HCT116 (cell line): Measurements from ENCODE around the gene M1AP. TPM values are rescaled to one million over a fixed set of nuclear protein-coding genes. Genes with fewer than 3 reads are reported as not detected.

Experiments used
- ATAC-seq: fragments of 200-7000 bp; cut with Tn5 transposase; 2 replicates; pipeline ENCODE4 v1.9.1; 2020; ENCODE audit warnings: mild to moderate bottlenecking, moderate library complexity
- BruUV-seq: library from RNA; stranded (reverse); fragments of 400-500 nt; replicated peaks from 2 replicates; lab custom pipeline; 2021; lab: Mats Ljungman, UMichigan
- CTCF ChIA-PET: fragments of 300-600 bp; sonication (Branson Sonifier 250); formaldehyde crosslinking; loops from one replicate; lab custom pipeline; 2021; ENCODE audit warnings: antibody characterized with exemption; lab: Charles Lee
- POLR2A ChIA-PET: fragments of 300-600, 350-600 bp; sonication (Branson Sonifier 250); formaldehyde crosslinking; loops from one replicate; lab custom pipeline; 2021; ENCODE audit warnings: antibody characterized with exemption; lab: Charles Lee
- RAD21 ChIA-PET, 2 experiments: fragments of 300-600 bp; sonication (Branson Sonifier 250); formaldehyde crosslinking; loops; one replicate each; lab custom pipeline; 2023; ENCODE audit warnings: low total read pairs in 2 of 2; ENCODE audit not compliant: uncharacterized antibody in 2 of 2, unreplicated experiment in 2 of 2, low non-redundant PET in 1 of 2; lab: Charles Lee
- DNase-seq: peaks from one replicate; pipeline ENCODE4 v3.0.0-alpha.2; 2010; ENCODE audit warnings: low read depth, low spot score
- H2AFZ ChIP-seq: fragments of 200-600 bp; shearing (Covaris generic), sonication (generic); 2 replicates; pipeline ENCODE4 v1.6.1; 2017; ENCODE audit warnings: low read depth, mixed run types, mixed read lengths, antibody characterized with exemption, low read length; ENCODE audit not compliant: poor library complexity, severe bottlenecking
- H3K27ac ChIP-seq: 2 replicates; pipeline ENCODE4 v1.5.1; 2012; ENCODE audit warnings: low read depth, low read length
- H3K27me3 ChIP-seq: fragments of 200-600 bp; sonication (generic); 2 replicates; pipeline ENCODE4 v1.6.1; 2016; ENCODE audit warnings: mixed run types, low read length, mixed read lengths; ENCODE audit not compliant: insufficient read depth
- H3K36me3 ChIP-seq, 2 experiments: fragments of 200-500 bp in 1 of 2; fragments of 200-600 bp in 1 of 2; sonication (Bioruptor generic) in 1 of 2; sonication (generic) in 1 of 2; 2 replicates each; pipeline versions ENCODE4 v1.5.1 to v1.6.1; 2014 to 2016; ENCODE audit warnings: low read length in 2 of 2, inconsistent platforms in 1 of 2, mixed read lengths in 1 of 2, mixed run types in 1 of 2; ENCODE audit not compliant: insufficient read depth in 2 of 2, control insufficient read depth in 1 of 2
- H3K4me1 ChIP-seq, 2 experiments: fragments of 200-600 bp in 1 of 2; sonication (generic) in 1 of 2; 2 replicates each; pipeline versions ENCODE4 v1.5.1 to v1.6.1; 2012 to 2017; ENCODE audit warnings: low read length in 2 of 2, inconsistent platforms in 1 of 2, mild to moderate bottlenecking in 1 of 2, mixed read lengths in 1 of 2, mixed run types in 1 of 2, moderate library complexity in 1 of 2; ENCODE audit not compliant: insufficient read depth in 2 of 2, control insufficient read depth in 1 of 2
- H3K4me2 ChIP-seq: fragments of 200-600 bp; sonication (generic); 2 replicates; pipeline ENCODE4 v1.6.1; 2017; ENCODE audit warnings: mixed run types, low read length, mixed read lengths
- H3K4me3 ChIP-seq, 2 experiments: fragments of 200-600 bp in 1 of 2; sonication (generic) in 1 of 2; replicated peaks in 1 of 2; 2 replicates each; pipeline ENCODE4 v1.5.1; 2011 to 2016; ENCODE audit warnings: low read length in 2 of 2, control low read depth in 1 of 2, low read depth in 1 of 2, mild to moderate bottlenecking in 1 of 2, mixed read lengths in 1 of 2, mixed run types in 1 of 2
- H3K79me2 ChIP-seq: fragments of 200-600 bp; sonication (generic); 2 replicates; pipeline ENCODE4 v1.6.1; 2017; ENCODE audit warnings: mild to moderate bottlenecking, mixed run types, low read length, moderate library complexity, mixed read lengths; ENCODE audit not compliant: insufficient read depth
- H3K9ac ChIP-seq: fragments of 200-600 bp; sonication (generic); 2 replicates; pipeline ENCODE4 v1.6.1; 2016; ENCODE audit warnings: low read length, mixed read lengths
- H3K9me2 ChIP-seq: fragments of 200-600 bp; sonication (generic), shearing (Covaris generic); 2 replicates; pipeline ENCODE4 v1.6.1; 2017; ENCODE audit warnings: mixed run types, mild to moderate bottlenecking, moderate library complexity; ENCODE audit not compliant: insufficient read depth
- H3K9me3 ChIP-seq, 2 experiments: fragments of 200-500 bp in 1 of 2; fragments of 200-600 bp in 1 of 2; sonication (Bioruptor generic) in 1 of 2; sonication (generic) in 1 of 2; 2 replicates each; pipeline ENCODE4 v1.6.1; 2014 to 2017; ENCODE audit warnings: low read length in 2 of 2, mixed read lengths in 2 of 2, inconsistent platforms in 1 of 2, low read depth in 1 of 2, mild to moderate bottlenecking in 1 of 2, mixed run types in 1 of 2, moderate library complexity in 1 of 2; ENCODE audit not compliant: control insufficient read depth in 1 of 2, insufficient read depth in 1 of 2
- H4K20me1 ChIP-seq: fragments of 200-600 bp; sonication (generic), shearing (Covaris generic); 2 replicates; pipeline ENCODE4 v1.6.1; 2017; ENCODE audit warnings: mixed run types, mild to moderate bottlenecking, moderate library complexity; ENCODE audit not compliant: insufficient read depth
- CBX3 ChIP-seq: IDR thresholded peaks from 2 replicates; pipeline ENCODE4 v1.6.1; 2012; ENCODE audit warnings: low read depth
- CEBPB ChIP-seq: IDR thresholded peaks from 2 replicates; pipeline ENCODE4 v1.6.1; 2012; ENCODE audit warnings: low read depth
- EGR1 ChIP-seq: IDR thresholded peaks from 2 replicates; pipeline ENCODE4 v1.6.1; 2012; ENCODE audit warnings: low read depth
- EZH2phosphoT487 ChIP-seq: fragments of 200-600 bp; IDR thresholded peaks from 2 replicates; pipeline ENCODE4 v1.6.1; 2018; ENCODE audit warnings: antibody characterized with exemption, borderline replicate concordance
- FOSL1 ChIP-seq: IDR thresholded peaks from 2 replicates; pipeline ENCODE4 v1.6.1; 2012; ENCODE audit warnings: low read depth
- JUND ChIP-seq: IDR thresholded peaks from 2 replicates; pipeline ENCODE4 v1.6.1; 2012
- POLR2A ChIP-seq: IDR thresholded peaks from 2 replicates; pipeline ENCODE4 v1.7.0; 2011; ENCODE audit warnings: borderline replicate concordance; ENCODE audit not compliant: insufficient read depth, insufficient read length; ENCODE audit errors: extremely low read depth
- POLR2AphosphoS5 ChIP-seq: IDR thresholded peaks from 2 replicates; pipeline ENCODE4 v1.6.1; 2011; ENCODE audit warnings: mild to moderate bottlenecking, low read depth, low read length, moderate library complexity
- SIN3A ChIP-seq: IDR thresholded peaks from 2 replicates; pipeline ENCODE4 v1.6.1; 2012; ENCODE audit warnings: low read depth
- SP1 ChIP-seq: IDR thresholded peaks from 2 replicates; pipeline ENCODE4 v1.6.1; 2012; ENCODE audit warnings: low read depth
- SRF ChIP-seq: IDR thresholded peaks from 2 replicates; pipeline ENCODE4 v1.6.1; 2012; ENCODE audit warnings: low read depth
- TCF7L2 ChIP-seq: IDR thresholded peaks from 2 replicates; pipeline ENCODE4 v1.7.0; 2011; ENCODE audit warnings: borderline replicate concordance, inconsistent platforms; ENCODE audit not compliant: insufficient read depth, insufficient read length; ENCODE audit errors: extremely low read depth
- YY1 ChIP-seq: IDR thresholded peaks from 2 replicates; pipeline ENCODE4 v1.6.1; 2011; ENCODE audit warnings: low read length, low read depth, moderate library complexity, mild to moderate bottlenecking; ENCODE audit not compliant: insufficient replicate concordance; ENCODE audit errors: extremely low read depth
- ZBTB33 ChIP-seq: IDR thresholded peaks from 2 replicates; pipeline ENCODE4 v1.6.1; 2011; ENCODE audit warnings: mild to moderate bottlenecking, low read length, moderate library complexity; ENCODE audit not compliant: insufficient replicate concordance; ENCODE audit errors: extremely low read depth
- intact Hi-C: fragments of 100-400 bp; cut with micrococcal nuclease; formaldehyde crosslinking; loops from 2 replicates; pipeline ENCODE4 v1.10.0; 2022
- total RNA-seq: library from RNA; stranded (reverse); gene quantifications from one replicate; pipeline ENCODE4 v1.2.1, GENCODE V29; 2021; ENCODE audit not compliant: unreplicated experiment
- TF ChIP-seq, protein P1 (sequence below): IDR thresholded peaks from 2 replicates; pipeline ENCODE4 v1.6.1; 2012; ENCODE audit warnings: low read depth
- TF ChIP-seq, protein P2 (sequence below): IDR thresholded peaks from 2 replicates; pipeline ENCODE4 v1.6.1; 2012
- TF ChIP-seq, protein P3 (sequence below): IDR thresholded peaks from 2 replicates; pipeline ENCODE4 v1.6.1; 2012
- TF ChIP-seq, protein P4 (sequence below), 3 experiments: fragments of 200-600 bp in 1 of 3; sonication (generic) in 1 of 3; IDR thresholded peaks in 2 of 3; conservative IDR thresholded peaks in 1 of 3; 2 replicates each; pipeline ENCODE4 v1.5.1; 2012 to 2017; ENCODE audit warnings: low read depth in 2 of 3, low read length in 2 of 3, antibody characterized with exemption in 1 of 3, borderline replicate concordance in 1 of 3, control low read depth in 1 of 3, mild to moderate bottlenecking in 1 of 3, mixed read lengths in 1 of 3, mixed run types in 1 of 3, moderate library complexity in 1 of 3; ENCODE audit not compliant: insufficient read depth in 1 of 3

The M1AP gene
- total RNA-seq, 1 experiment from 2014 or later = 28.2 TPM

DNA sequence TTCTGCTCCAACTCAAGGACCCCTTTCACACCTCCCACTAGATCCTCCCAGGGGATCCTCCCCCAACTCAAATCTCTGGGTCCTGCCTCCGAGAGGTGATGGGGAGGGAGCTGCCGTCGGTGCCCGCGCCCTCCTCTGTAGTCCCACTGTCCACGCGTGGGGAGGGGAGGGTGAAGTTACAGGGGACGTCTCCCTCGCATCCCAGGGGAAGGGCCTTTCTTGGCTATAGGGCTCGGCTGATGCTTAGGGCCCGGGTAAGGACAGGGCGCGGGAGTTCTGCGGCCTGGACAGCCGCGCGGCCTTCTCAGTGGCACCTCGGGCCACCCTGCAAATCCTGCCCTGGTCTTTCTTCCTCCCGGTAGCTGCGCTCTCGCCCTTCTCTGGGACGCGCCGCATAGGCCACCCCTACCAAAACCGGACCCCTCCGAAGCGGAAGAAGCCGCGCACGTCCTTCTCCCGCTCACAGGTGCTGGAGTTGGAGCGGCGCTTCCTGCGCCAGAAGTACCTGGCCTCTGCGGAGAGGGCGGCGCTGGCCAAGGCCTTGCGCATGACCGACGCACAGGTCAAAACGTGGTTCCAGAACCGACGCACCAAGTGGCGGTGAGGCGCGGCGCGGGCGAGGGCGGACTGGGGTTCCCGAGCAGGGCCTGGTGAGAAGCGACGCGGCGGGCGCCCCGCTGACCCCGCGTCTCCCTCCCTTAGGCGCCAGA, 132.7 kb downstream of the M1AP start:
- no peak overlapping the region for H2AFZ ChIP-seq
- no peaks in the 10 kb centered on the region for H3K9me3 ChIP-seq
- H3K4me3 ChIP-seq = no peak overlapping the region
- TF ChIP-seq, protein P1, sequence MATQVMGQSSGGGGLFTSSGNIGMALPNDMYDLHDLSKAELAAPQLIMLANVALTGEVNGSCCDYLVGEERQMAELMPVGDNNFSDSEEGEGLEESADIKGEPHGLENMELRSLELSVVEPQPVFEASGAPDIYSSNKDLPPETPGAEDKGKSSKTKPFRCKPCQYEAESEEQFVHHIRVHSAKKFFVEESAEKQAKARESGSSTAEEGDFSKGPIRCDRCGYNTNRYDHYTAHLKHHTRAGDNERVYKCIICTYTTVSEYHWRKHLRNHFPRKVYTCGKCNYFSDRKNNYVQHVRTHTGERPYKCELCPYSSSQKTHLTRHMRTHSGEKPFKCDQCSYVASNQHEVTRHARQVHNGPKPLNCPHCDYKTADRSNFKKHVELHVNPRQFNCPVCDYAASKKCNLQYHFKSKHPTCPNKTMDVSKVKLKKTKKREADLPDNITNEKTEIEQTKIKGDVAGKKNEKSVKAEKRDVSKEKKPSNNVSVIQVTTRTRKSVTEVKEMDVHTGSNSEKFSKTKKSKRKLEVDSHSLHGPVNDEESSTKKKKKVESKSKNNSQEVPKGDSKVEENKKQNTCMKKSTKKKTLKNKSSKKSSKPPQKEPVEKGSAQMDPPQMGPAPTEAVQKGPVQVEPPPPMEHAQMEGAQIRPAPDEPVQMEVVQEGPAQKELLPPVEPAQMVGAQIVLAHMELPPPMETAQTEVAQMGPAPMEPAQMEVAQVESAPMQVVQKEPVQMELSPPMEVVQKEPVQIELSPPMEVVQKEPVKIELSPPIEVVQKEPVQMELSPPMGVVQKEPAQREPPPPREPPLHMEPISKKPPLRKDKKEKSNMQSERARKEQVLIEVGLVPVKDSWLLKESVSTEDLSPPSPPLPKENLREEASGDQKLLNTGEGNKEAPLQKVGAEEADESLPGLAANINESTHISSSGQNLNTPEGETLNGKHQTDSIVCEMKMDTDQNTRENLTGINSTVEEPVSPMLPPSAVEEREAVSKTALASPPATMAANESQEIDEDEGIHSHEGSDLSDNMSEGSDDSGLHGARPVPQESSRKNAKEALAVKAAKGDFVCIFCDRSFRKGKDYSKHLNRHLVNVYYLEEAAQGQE = no peak
- TF ChIP-seq POLR2A (no peak), SRF (no peak), TCF7L2 (no peak), CEBPB (no peak), SP1 (no peak), POLR2AphosphoS5 (no peak), JUND (no peak), SIN3A (no peak), YY1 (no peak), EZH2phosphoT487 (no peak), CBX3 (no peak), EGR1 (no peak), ZBTB33 (no peak), FOSL1 (no peak)
- TF ChIP-seq, protein P2, sequence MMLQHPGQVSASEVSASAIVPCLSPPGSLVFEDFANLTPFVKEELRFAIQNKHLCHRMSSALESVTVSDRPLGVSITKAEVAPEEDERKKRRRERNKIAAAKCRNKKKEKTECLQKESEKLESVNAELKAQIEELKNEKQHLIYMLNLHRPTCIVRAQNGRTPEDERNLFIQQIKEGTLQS = no peak
- TF ChIP-seq, protein P3, sequence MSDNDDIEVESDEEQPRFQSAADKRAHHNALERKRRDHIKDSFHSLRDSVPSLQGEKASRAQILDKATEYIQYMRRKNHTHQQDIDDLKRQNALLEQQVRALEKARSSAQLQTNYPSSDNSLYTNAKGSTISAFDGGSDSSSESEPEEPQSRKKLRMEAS = no peak
- TF ChIP-seq, protein P4, sequence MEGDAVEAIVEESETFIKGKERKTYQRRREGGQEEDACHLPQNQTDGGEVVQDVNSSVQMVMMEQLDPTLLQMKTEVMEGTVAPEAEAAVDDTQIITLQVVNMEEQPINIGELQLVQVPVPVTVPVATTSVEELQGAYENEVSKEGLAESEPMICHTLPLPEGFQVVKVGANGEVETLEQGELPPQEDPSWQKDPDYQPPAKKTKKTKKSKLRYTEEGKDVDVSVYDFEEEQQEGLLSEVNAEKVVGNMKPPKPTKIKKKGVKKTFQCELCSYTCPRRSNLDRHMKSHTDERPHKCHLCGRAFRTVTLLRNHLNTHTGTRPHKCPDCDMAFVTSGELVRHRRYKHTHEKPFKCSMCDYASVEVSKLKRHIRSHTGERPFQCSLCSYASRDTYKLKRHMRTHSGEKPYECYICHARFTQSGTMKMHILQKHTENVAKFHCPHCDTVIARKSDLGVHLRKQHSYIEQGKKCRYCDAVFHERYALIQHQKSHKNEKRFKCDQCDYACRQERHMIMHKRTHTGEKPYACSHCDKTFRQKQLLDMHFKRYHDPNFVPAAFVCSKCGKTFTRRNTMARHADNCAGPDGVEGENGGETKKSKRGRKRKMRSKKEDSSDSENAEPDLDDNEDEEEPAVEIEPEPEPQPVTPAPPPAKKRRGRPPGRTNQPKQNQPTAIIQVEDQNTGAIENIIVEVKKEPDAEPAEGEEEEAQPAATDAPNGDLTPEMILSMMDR (IDR thresholded peaks at IDR 0.05 in 2 of 3, conservative IDR thresholded peaks at IDR 0.05 in 1 of 3; ENCODE audit: borderline replicate concordance in 1 of 3, insufficient read depth in 1 of 3, low read depth in 2 of 3, low read length in 2 of 3) = no peak
- no peak overlapping the region for H3K4me2 ChIP-seq
- no peaks in the 10 kb centered on the region for H3K79me2 ChIP-seq
- intact Hi-C loops = no loop called here
- DNase-seq (no peak), ATAC-seq (no peak)
- no peaks in the 10 kb centered on the region for H3K36me3 ChIP-seq
- H3K27ac ChIP-seq = no peak overlapping the region
- H3K27me3 ChIP-seq = no peaks in the 10 kb centered on the region
- no peaks in the 10 kb centered on the region for H3K4me1 ChIP-seq
- ChIA-PET POLR2A (no interaction called here), CTCF (no interaction called here), RAD21 (no interaction called here)
- no peaks in the 10 kb centered on the region for H4K20me1 ChIP-seq
- no peak overlapping the region for H3K9ac ChIP-seq
- no TSS peak for BruUV-seq
- H3K9me2 ChIP-seq = no peaks in the 10 kb centered on the region
